Spleen (tissue), 11 donors: ENCODE data around the gene CREB3L4. TPM values are rescaled to one million over a fixed set of nuclear protein-coding genes. Genes with fewer than 3 reads are reported as not detected.
A peak's percentile ranks its signal among the peaks of the same experiment; 100 is the strongest.

Source experiments
- DNase-seq: peaks from one replicate; pipeline ENCODE4 v3.0.0-alpha.2; 2020
- H3K27ac ChIP-seq, 8 donors: fragments of 200-600 bp; sonication (generic) in 7 of 8; 1 replicate in 4 of 8; 2 replicates in 4 of 8; pipeline versions ENCODE4 v1.5.0 to v1.8.0; 2016 to 2021; ENCODE audit warnings: inconsistent platforms in 4 of 8, mild to moderate bottlenecking in 4 of 8, moderate library complexity in 1 of 8
- H3K27me3 ChIP-seq, 7 donors: fragments of 200-600 bp; sonication (generic) in 6 of 7; replicated peaks in 1 of 7; 1 replicate in 4 of 7; 2 replicates in 3 of 7; pipeline versions ENCODE4 v1.5.0 to v1.8.0; 2016 to 2021; ENCODE audit warnings: inconsistent platforms in 3 of 7, mild to moderate bottlenecking in 1 of 7
- H3K36me3 ChIP-seq, 6 donors: fragments of 200-600 bp; sonication (generic) in 5 of 6; 1 replicate in 4 of 6; 2 replicates in 2 of 6; pipeline versions ENCODE4 v1.5.0 to v1.8.0; 2016 to 2021; ENCODE audit warnings: inconsistent platforms in 2 of 6
- H3K4me1 ChIP-seq, 6 donors: fragments of 200-600 bp; sonication (generic) in 5 of 6; 1 replicate in 3 of 6; 2 replicates in 3 of 6; pipeline versions ENCODE4 v1.5.0 to v1.8.0; 2016 to 2021; ENCODE audit warnings: inconsistent platforms in 3 of 6
- H3K4me3 ChIP-seq, 8 donors: fragments of 200-600 bp; sonication (generic) in 7 of 8; 1 replicate in 4 of 8; 2 replicates in 4 of 8; pipeline versions ENCODE4 v1.5.0 to v1.8.0; 2016 to 2021; ENCODE audit warnings: inconsistent platforms in 4 of 8, mild to moderate bottlenecking in 4 of 8, moderate library complexity in 2 of 8
- H3K9me3 ChIP-seq, 8 donors: fragments of 200-600 bp; sonication (generic) in 7 of 8; 1 replicate in 4 of 8; 2 replicates in 4 of 8; pipeline versions ENCODE4 v1.5.0 to v1.8.0; 2016 to 2021; ENCODE audit warnings: inconsistent platforms in 4 of 8
- CTCF ChIP-seq, 11 experiments: fragments of 200-600 bp in 7 of 11; fragments of 450-650 bp in 4 of 11; sonication (generic) in 4 of 11; IDR thresholded peaks in 8 of 11; conservative IDR thresholded peaks in 3 of 11; 1 replicate in 7 of 11; 2 replicates in 4 of 11; pipeline versions ENCODE4 v1.4.0 to v1.8.0; 2016 to 2021; ENCODE audit warnings: antibody characterized with exemption in 11 of 11, inconsistent platforms in 4 of 11, mild to moderate bottlenecking in 1 of 11
- POLR2A ChIP-seq, 3 donors: fragments of 450-650 bp; IDR thresholded peaks; one replicate each; pipeline ENCODE4 v1.5.1; 2017; ENCODE audit warnings: antibody characterized with exemption in 3 of 3, mild to moderate bottlenecking in 1 of 3
- POLR2AphosphoS5 ChIP-seq, 3 donors: sonication (generic); formaldehyde crosslinking; IDR thresholded peaks; one replicate each; pipeline ENCODE4 v1.5.1; 2017; ENCODE audit warnings: antibody characterized with exemption in 3 of 3
- WGBS, 5 donors: extraction: QIAGEN DNeasy Blood & Tissue Kit in 3 of 5; methylation state at CpG; one replicate each; pipeline versions ENCODE4 v1.1.5 to v1.1.7; 2013 to 2018; 5-methylcytosine and 5-hydroxymethylcytosine counted together
- intact Hi-C: fragments of 100-400 bp; cut with DNase I; formaldehyde crosslinking; loops from one replicate; pipeline ENCODE4 v1.15.0; 2023; ENCODE audit warnings: low total_unique reads
- polyA plus RNA-seq, 3 donors: library from polyadenylated mRNA; stranded (reverse); fragments of 200-250 nt; gene quantifications; one replicate each; pipeline ENCODE4 v1.2.1, GENCODE V29; 2013
- total RNA-seq, 7 donors: library from RNA; depleted of rRNA in 3 of 7; stranded (reverse); fragments of >200 nt in 3 of 7; fragmentation: NEBNext Ultra II Directional in 4 of 7; extraction: Animal tissue kit (Norgen Biotek cat#: 25700) in 4 of 7; gene quantifications; one replicate each; pipeline versions ENCODE4 v1.1.0 to v1.2.1, GENCODE V29; 2016 to 2021
- donor health status: healthy with polysubstance abuse.
- donor health status: DM: no; HTN: no; CAD: no; lungs with moderate emphysema.
- donor health status: DM: no; HTN: no; CAD: no.
- donor health status: Bipolar disorder and iron deficiency.
- donor health status: healthy.
- donor health status: DM: no; HTN: no; CAD: no.
- donor health status: DM: yes; HTN: yes; CAD: no.

The CREB3L4 gene
- total and polyA plus RNA-seq, 10 donors, result 6.1 to 18.0 (median 9.5) TPM

- peak overlapping the region; percentile 65 to 86 (median 76) for H3K4me3 ChIP-seq
- peak; percentile 82 for DNase-seq
- intact Hi-C loops, result no loop called here
- H3K36me3 ChIP-seq, result peaks cover 0 to 32% (median 17%) of the 10 kb centered on the region in 6 donors
- 2 to 4% (median 2%) methylated on average over 22 of the region's 22 CpGs for WGBS, 5 donors
- no peak for TF ChIP-seq POLR2AphosphoS5 (IDR thresholded peaks at IDR 0.05)
- TF ChIP-seq CTCF (IDR thresholded peaks at IDR 0.05 in 8 of 11, conservative IDR thresholded peaks at IDR 0.05 in 3 of 11), result no peak
- no peak for TF ChIP-seq POLR2A (IDR thresholded peaks at IDR 0.05)
- no peaks in the 10 kb centered on the region for H3K9me3 ChIP-seq
- peak overlapping the region; percentile 94 to 99 (median 97) for H3K27ac ChIP-seq
- H3K27me3 ChIP-seq, result no peaks in the 10 kb centered on the region
- peaks cover 43 to 90% (median 80%) of the 10 kb centered on the region in 6 donors for H3K4me1 ChIP-seq
These were observed 3.8 kb upstream of the CREB3L4 start for GRCh38 chr1:153963850-153964331.

GRCh38 chr1:153968000-153968363, 280 bp downstream of the CREB3L4 start:
- Histone ChIP-seq H3K4me1 (peaks cover 31 to 73% (median 50%) of the 10 kb centered on the region in 6 donors), H3K27me3 (no peaks in the 10 kb centered on the region), H3K27ac (peak overlapping the region; percentile 95 to 98 (median 96)), H3K9me3 (no peaks in the 10 kb centered on the region), H3K4me3 (peak overlapping the region; percentile 62 to 83 (median 69)), H3K36me3 (peaks cover 0 to 9% (median 2%) of the 10 kb centered on the region in 6 donors)
- TF ChIP-seq CTCF (IDR thresholded peaks at IDR 0.05 in 8 of 11, conservative IDR thresholded peaks at IDR 0.05 in 3 of 11) (no peak), POLR2A (IDR thresholded peaks at IDR 0.05) (no peak), POLR2AphosphoS5 (IDR thresholded peaks at IDR 0.05) (no peak)
- peak; percentile 86 for DNase-seq
- intact Hi-C loops, result no loop called here
- 0 to 4% (median 2%) methylated on average over 8 of the region's 8 CpGs for WGBS, 5 donors

DNA sequence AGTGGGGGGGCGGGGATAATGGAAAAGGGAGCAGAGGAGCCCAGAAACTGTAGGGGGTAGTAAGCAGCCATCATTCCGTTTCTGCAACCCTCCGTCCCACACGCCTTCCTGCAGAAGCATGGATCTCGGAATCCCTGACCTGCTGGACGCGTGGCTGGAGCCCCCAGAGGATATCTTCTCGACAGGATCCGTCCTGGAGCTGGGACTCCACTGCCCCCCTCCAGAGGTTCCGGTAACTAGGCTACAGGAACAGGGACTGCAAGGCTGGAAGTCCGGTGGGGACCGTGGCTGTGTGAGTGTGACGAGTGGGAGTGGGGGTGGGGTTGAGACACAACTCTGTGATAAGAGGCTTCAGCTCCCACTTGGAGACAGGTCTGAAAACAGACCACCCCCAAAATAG, 706 bp downstream of the CREB3L4 start:
- H3K4me3 ChIP-seq, result peak overlapping the region in 6 of 8 donors; percentile 62 to 83 (median 69)
- H3K9me3 ChIP-seq, result no peaks in the 10 kb centered on the region
- WGBS, 5 donors, result 18 to 28% (median 19%) methylated on average over 13 of the region's 13 CpGs
- H3K36me3 ChIP-seq, result peaks cover 0 to 13% (median 6%) of the 10 kb centered on the region in 6 donors
- DNase-seq, result peak; percentile 79
- TF ChIP-seq CTCF (IDR thresholded peaks at IDR 0.05 in 8 of 11, conservative IDR thresholded peaks at IDR 0.05 in 3 of 11) (no peak), POLR2A (IDR thresholded peaks at IDR 0.05) (no peak), POLR2AphosphoS5 (IDR thresholded peaks at IDR 0.05) (no peak)
- H3K27me3 ChIP-seq, result no peaks in the 10 kb centered on the region
- peak overlapping the region in 6 of 8 donors; percentile 9 to 98 (median 96) for H3K27ac ChIP-seq
- intact Hi-C loops, result no loop called here
- H3K4me1 ChIP-seq, result peaks cover 31 to 71% (median 51%) of the 10 kb centered on the region in 6 donors

DNA sequence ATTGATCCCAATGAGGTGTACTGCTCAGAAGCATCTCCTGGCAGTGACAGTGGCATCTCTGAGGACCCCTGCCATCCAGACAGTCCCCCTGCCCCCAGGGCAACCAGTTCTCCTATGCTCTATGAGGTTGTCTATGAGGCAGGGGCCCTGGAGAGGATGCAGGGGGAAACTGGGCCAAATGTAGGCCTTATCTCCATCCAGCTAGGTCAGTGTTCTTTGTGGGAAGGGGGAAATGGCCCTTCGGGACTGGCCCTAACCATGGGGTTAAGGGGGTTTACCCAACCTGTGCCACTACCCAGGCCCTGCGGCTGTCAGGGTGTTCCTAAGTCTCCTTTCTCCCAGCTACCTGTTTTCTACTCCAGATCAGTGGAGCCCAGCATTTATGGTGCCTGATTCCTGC, 1.3 kb downstream of the CREB3L4 start:
- Histone ChIP-seq H3K9me3 (no peaks in the 10 kb centered on the region), H3K4me1 (peaks cover 31 to 71% (median 49%) of the 10 kb centered on the region in 6 donors), H3K36me3 (peaks cover 0 to 19% (median 12%) of the 10 kb centered on the region in 6 donors), H3K4me3 (peak overlapping the region in 2 of 8 donors; percentile 65 to 83), H3K27me3 (no peaks in the 10 kb centered on the region), H3K27ac (peak overlapping the region in 5 of 8 donors; percentile 9 to 98 (median 96))
- 61 to 90% (median 83%) methylated on average over 1 to 2 of the region's 2 CpGs for WGBS, 5 donors
- intact Hi-C loops, result no loop called here
- no peak for TF ChIP-seq POLR2A (IDR thresholded peaks at IDR 0.05)
- TF ChIP-seq CTCF (IDR thresholded peaks at IDR 0.05 in 8 of 11, conservative IDR thresholded peaks at IDR 0.05 in 3 of 11), result no peak
- no peak for TF ChIP-seq POLR2AphosphoS5 (IDR thresholded peaks at IDR 0.05)
- peak; percentile 52 for DNase-seq
